ENCODE data around the gene GPR162. TPM values are rescaled to one million over a fixed set of nuclear protein-coding genes. Genes with fewer than 3 reads are reported as not detected.

GPR162 gene
- total and polyA plus RNA-seq, 5 donors from 2014 or later = not detected

- Histone ChIP-seq H3K36me3 (ENCODE audit: control insufficient read depth, insufficient read depth, low read length) (no peaks in the 10 kb centered on the region), H3K27me3 (ENCODE audit: control insufficient read depth, insufficient read depth, low read length) (no peaks in the 10 kb centered on the region), H3K4me3 (ENCODE audit: low read depth, low read length) (no peak overlapping the region), H3K4me1 (ENCODE audit: control insufficient read depth, insufficient read depth, low read length, poor library complexity, severe bottlenecking) (peaks cover 43% of the 10 kb centered on the region), H3K27ac (ENCODE audit: insufficient read depth, low read length, poor library complexity, severe bottlenecking) (no peak overlapping the region), H3K9me3 (ENCODE audit: control insufficient read depth in 2 of 2, low read length in 2 of 2) (no peaks in the 10 kb centered on the region)
- no peak for ATAC-seq (ENCODE audit: low read depth in 2 of 2)
- H3K4me3 Mint-ChIP-seq = peak overlapping the region in 2 of 4 donors; percentile 67 to 68
- peaks cover 9 to 80% (median 26%) of the 10 kb centered on the region in 4 donors for H3K4me1 Mint-ChIP-seq
- peaks cover 6% of the 10 kb centered on the region for H3K27me3 Mint-ChIP-seq
- H3K36me3 Mint-ChIP-seq = no peaks in the 10 kb centered on the region
- no peaks in the 10 kb centered on the region for H3K9me3 Mint-ChIP-seq
- DNase-seq = no peak
- H3K27ac Mint-ChIP-seq = peak overlapping the region in 2 of 3 donors; percentile 83 to 96
Measured at GRCh38 chr12:6782850-6783566, 38.6 kb upstream of the GPR162 start.

- no peak overlapping the region for H3K4me3 ChIP-seq (ENCODE audit: low read depth, low read length)
- DNase-seq (no peak), ATAC-seq (ENCODE audit: low read depth in 2 of 2) (no peak)
- Mint-ChIP-seq H3K27me3 (peaks cover under 1% of the 10 kb centered on the region), H3K36me3 (no peaks in the 10 kb centered on the region), H3K9me3 (no peaks in the 10 kb centered on the region), H3K4me1 (peaks cover 9 to 80% (median 27%) of the 10 kb centered on the region in 4 donors), H3K4me3 (peak overlapping the region in 1 of 4 donors; percentile 67), H3K27ac (peak overlapping the region in 2 of 3 donors; percentile 81 to 96)
- no peaks in the 10 kb centered on the region for H3K36me3 ChIP-seq (ENCODE audit: control insufficient read depth, insufficient read depth, low read length)
- H3K27ac ChIP-seq (ENCODE audit: insufficient read depth, low read length, poor library complexity, severe bottlenecking) = no peak overlapping the region
- no peaks in the 10 kb centered on the region for H3K27me3 ChIP-seq (ENCODE audit: control insufficient read depth, insufficient read depth, low read length)
- no peaks in the 10 kb centered on the region for H3K9me3 ChIP-seq (ENCODE audit: control insufficient read depth in 2 of 2, low read length in 2 of 2)
- H3K4me1 ChIP-seq (ENCODE audit: control insufficient read depth, insufficient read depth, low read length, poor library complexity, severe bottlenecking) = peaks cover 43% of the 10 kb centered on the region
Measured at GRCh38 chr12:6783828-6784227, 37.8 kb upstream of the GPR162 start.

GRCh38 chr12:6784296-6784695, 37.3 kb upstream of the GPR162 start:
- Histone ChIP-seq H3K9me3 (ENCODE audit: control insufficient read depth in 2 of 2, low read length in 2 of 2) (no peaks in the 10 kb centered on the region), H3K4me1 (ENCODE audit: control insufficient read depth, insufficient read depth, low read length, poor library complexity, severe bottlenecking) (peaks cover 43% of the 10 kb centered on the region), H3K27ac (ENCODE audit: insufficient read depth, low read length, poor library complexity, severe bottlenecking) (no peak overlapping the region), H3K36me3 (ENCODE audit: control insufficient read depth, insufficient read depth, low read length) (no peaks in the 10 kb centered on the region), H3K4me3 (ENCODE audit: low read depth, low read length) (no peak overlapping the region), H3K27me3 (ENCODE audit: control insufficient read depth, insufficient read depth, low read length) (no peaks in the 10 kb centered on the region)
- Mint-ChIP-seq H3K4me1 (peaks cover 12 to 80% (median 28%) of the 10 kb centered on the region in 4 donors), H3K9me3 (no peaks in the 10 kb centered on the region), H3K27me3 (no peaks in the 10 kb centered on the region), H3K4me3 (peak overlapping the region in 1 of 4 donors; percentile 42), H3K36me3 (no peaks in the 10 kb centered on the region), H3K27ac (peak overlapping the region; percentile 71 to 96 (median 81))
- ATAC-seq (ENCODE audit: low read depth in 2 of 2) (no peak), DNase-seq (no peak)

- peak overlapping the region; percentile 71 to 96 (median 81) for H3K27ac Mint-ChIP-seq
- Histone ChIP-seq H3K4me1 (ENCODE audit: control insufficient read depth, insufficient read depth, low read length, poor library complexity, severe bottlenecking) (peaks cover 43% of the 10 kb centered on the region), H3K9me3 (ENCODE audit: control insufficient read depth in 2 of 2, low read length in 2 of 2) (no peaks in the 10 kb centered on the region), H3K36me3 (ENCODE audit: control insufficient read depth, insufficient read depth, low read length) (no peaks in the 10 kb centered on the region), H3K27ac (ENCODE audit: insufficient read depth, low read length, poor library complexity, severe bottlenecking) (peak overlapping the region; percentile 1), H3K4me3 (ENCODE audit: low read depth, low read length) (no peak overlapping the region), H3K27me3 (ENCODE audit: control insufficient read depth, insufficient read depth, low read length) (no peaks in the 10 kb centered on the region)
- no peaks in the 10 kb centered on the region for H3K36me3 Mint-ChIP-seq
- no peaks in the 10 kb centered on the region for H3K9me3 Mint-ChIP-seq
- peak overlapping the region in 2 of 4 donors; percentile 42 to 68 for H3K4me3 Mint-ChIP-seq
- H3K4me1 Mint-ChIP-seq = peaks cover 14 to 77% (median 31%) of the 10 kb centered on the region in 4 donors
- DNase-seq (no peak), ATAC-seq (ENCODE audit: low read depth in 2 of 2) (no peak)
- H3K27me3 Mint-ChIP-seq = no peaks in the 10 kb centered on the region
Measured at GRCh38 chr12:6784761-6785160, 36.9 kb upstream of the GPR162 start.

- H3K27ac Mint-ChIP-seq = peak overlapping the region; percentile 92 to 99 (median 96)
- peak overlapping the region; percentile 62 to 83 (median 80) for H3K4me3 Mint-ChIP-seq
- H3K27me3 Mint-ChIP-seq = no peaks in the 10 kb centered on the region
- no peaks in the 10 kb centered on the region for H3K36me3 ChIP-seq (ENCODE audit: control insufficient read depth, insufficient read depth, low read length)
- H3K36me3 Mint-ChIP-seq = peaks cover 3% of the 10 kb centered on the region
- H3K9me3 ChIP-seq (ENCODE audit: control insufficient read depth in 2 of 2, low read length in 2 of 2) = no peaks in the 10 kb centered on the region
- peak; percentile 22 to 68 (median 58) for DNase-seq
- H3K4me1 ChIP-seq (ENCODE audit: control insufficient read depth, insufficient read depth, low read length, poor library complexity, severe bottlenecking) = peaks cover 49% of the 10 kb centered on the region
- H3K4me1 Mint-ChIP-seq = peaks cover 14 to 70% (median 32%) of the 10 kb centered on the region in 4 donors
- peak overlapping the region; percentile 77 for H3K27ac ChIP-seq (ENCODE audit: insufficient read depth, low read length, poor library complexity, severe bottlenecking)
- peak; percentile 19 to 26 for ATAC-seq (ENCODE audit: low read depth in 2 of 2)
- no peaks in the 10 kb centered on the region for H3K27me3 ChIP-seq (ENCODE audit: control insufficient read depth, insufficient read depth, low read length)
- peak overlapping the region; percentile 71 for H3K4me3 ChIP-seq (ENCODE audit: low read depth, low read length)
- H3K9me3 Mint-ChIP-seq = no peaks in the 10 kb centered on the region
Measured at GRCh38 chr12:6786416-6787094, 35.1 kb upstream of the GPR162 start.

- H3K27me3 Mint-ChIP-seq = no peaks in the 10 kb centered on the region
- H3K27ac Mint-ChIP-seq = peak overlapping the region; percentile 92 to 99 (median 96)
- no peak for ATAC-seq (ENCODE audit: low read depth in 2 of 2)
- no peak for DNase-seq
- H3K36me3 ChIP-seq (ENCODE audit: control insufficient read depth, insufficient read depth, low read length) = no peaks in the 10 kb centered on the region
- H3K4me3 ChIP-seq (ENCODE audit: low read depth, low read length) = peak overlapping the region; percentile 71
- H3K27me3 ChIP-seq (ENCODE audit: control insufficient read depth, insufficient read depth, low read length) = no peaks in the 10 kb centered on the region
- peaks cover 53% of the 10 kb centered on the region for H3K4me1 ChIP-seq (ENCODE audit: control insufficient read depth, insufficient read depth, low read length, poor library complexity, severe bottlenecking)
- H3K4me3 Mint-ChIP-seq = peak overlapping the region in 3 of 4 donors; percentile 79 to 83 (median 80)
- H3K9me3 ChIP-seq (ENCODE audit: control insufficient read depth in 2 of 2, low read length in 2 of 2) = no peaks in the 10 kb centered on the region
- peak overlapping the region; percentile 77 for H3K27ac ChIP-seq (ENCODE audit: insufficient read depth, low read length, poor library complexity, severe bottlenecking)
- H3K36me3 Mint-ChIP-seq = peaks cover 3% of the 10 kb centered on the region
- H3K4me1 Mint-ChIP-seq = peaks cover 14 to 73% (median 35%) of the 10 kb centered on the region in 4 donors
- H3K9me3 Mint-ChIP-seq = no peaks in the 10 kb centered on the region
Measured at GRCh38 chr12:6787309-6787708, 34.3 kb upstream of the GPR162 start.

GRCh38 chr12:6788972-6789924, 32.4 kb upstream of the GPR162 start, which contains the start of gene CD4:
Gene CD4, plus strand, starts transcription at chr12:6789528. Its CDS starts 10,611 bp downstream, at chr12:6800139.
- H3K4me1 Mint-ChIP-seq = peaks cover 20 to 79% (median 45%) of the 10 kb centered on the region in 4 donors
- H3K36me3 ChIP-seq (ENCODE audit: control insufficient read depth, insufficient read depth, low read length) = no peaks in the 10 kb centered on the region
- peaks cover 3% of the 10 kb centered on the region for H3K36me3 Mint-ChIP-seq
- no peaks in the 10 kb centered on the region for H3K9me3 ChIP-seq (ENCODE audit: control insufficient read depth in 2 of 2, low read length in 2 of 2)
- H3K4me1 ChIP-seq (ENCODE audit: control insufficient read depth, insufficient read depth, low read length, poor library complexity, severe bottlenecking) = peaks cover 66% of the 10 kb centered on the region
- DNase-seq = peak; percentile 41 to 91 (median 68)
- H3K27ac Mint-ChIP-seq = peak within 1 kb of the TSS; percentile 96 to 100 (median 99)
- H3K4me3 Mint-ChIP-seq = peak within 1 kb of the TSS; percentile 97 to 99 (median 98)
- no peaks in the 10 kb centered on the region for H3K27me3 ChIP-seq (ENCODE audit: control insufficient read depth, insufficient read depth, low read length)
- ATAC-seq (ENCODE audit: low read depth in 2 of 2) = peak; percentile 63 to 67
- H3K9me3 Mint-ChIP-seq = no peaks in the 10 kb centered on the region
- H3K27me3 Mint-ChIP-seq = no peaks in the 10 kb centered on the region
- peak within 1 kb of the TSS; percentile 84 for H3K27ac ChIP-seq (ENCODE audit: insufficient read depth, low read length, poor library complexity, severe bottlenecking)
- peak within 1 kb of the TSS; percentile 96 for H3K4me3 ChIP-seq (ENCODE audit: low read depth, low read length)

All from CD4-positive, CD25-positive, alpha-beta regulatory T cell (primary cell).